Ovary (tissue), 9 donors: ENCODE data around the gene SKP1. TPM values are rescaled to one million over a fixed set of nuclear protein-coding genes. Genes with fewer than 3 reads are reported as not detected.

Experiments used
- DNase-seq, 5 donors: peaks; one replicate each; pipeline ENCODE4 v3.0.0-alpha.2; 2019 to 2020
- H3K27ac ChIP-seq, 2 donors: fragments of 200-600 bp; one replicate each; pipeline versions ENCODE4 v1.5.1 to v1.8.0; 2019 to 2022
- H3K27me3 ChIP-seq: fragments of 200-600 bp; one replicate; pipeline ENCODE4 v1.8.0; 2022
- H3K36me3 ChIP-seq: fragments of 200-600 bp; sonication (generic); one replicate; pipeline ENCODE4 v1.5.1; 2019
- H3K4me1 ChIP-seq: one replicate; pipeline ENCODE4 v1.8.1; 2013; ENCODE audit warnings: mild to moderate bottlenecking, moderate library complexity; ENCODE audit not compliant: insufficient read depth
- H3K4me3 ChIP-seq: fragments of 200-600 bp; sonication (generic); one replicate; pipeline ENCODE4 v1.5.1; 2017
- H3K9me3 ChIP-seq, 2 donors: fragments of 200-600 bp in 1 of 2; sonication (generic) in 1 of 2; one replicate each; pipeline versions ENCODE4 v1.5.1 to v1.8.1; 2013 to 2019; ENCODE audit warnings: mild to moderate bottlenecking in 1 of 2, moderate library complexity in 1 of 2
- CTCF ChIP-seq, 3 donors: fragments of 450-650 bp in 2 of 3; fragments of 200-600 bp in 1 of 3; IDR thresholded peaks; one replicate each; pipeline versions ENCODE4 v1.5.1 to v1.8.0; 2016 to 2022; ENCODE audit warnings: antibody characterized with exemption in 3 of 3, mild to moderate bottlenecking in 1 of 3
- EP300 ChIP-seq: sonication (generic); formaldehyde crosslinking; IDR thresholded peaks from one replicate; pipeline ENCODE4 v1.6.1; 2017; ENCODE audit warnings: antibody characterized with exemption
- POLR2A ChIP-seq: fragments of 450-650 bp; IDR thresholded peaks from one replicate; pipeline ENCODE4 v1.6.1; 2017; ENCODE audit warnings: antibody characterized with exemption, mild to moderate bottlenecking, moderate library complexity
- WGBS, 3 donors: extraction: QIAGEN DNeasy Blood & Tissue Kit in 1 of 3; methylation state at CpG; one replicate each; pipeline versions ENCODE4 v1.1.5 to v1.1.7; 2013 to 2017; 5-methylcytosine and 5-hydroxymethylcytosine counted together
- intact Hi-C, 4 donors: fragments of 100-400 bp; cut with DNase I; formaldehyde crosslinking; loops; one replicate each; pipeline versions ENCODE4 v1.11.0 to v1.15.1; 2022 to 2023
- polyA plus RNA-seq, 2 donors: library from polyadenylated mRNA; stranded (reverse); fragments of 200-250 nt in 1 of 2; fragments of 350-450 nt in 1 of 2; fragmentation: Illumina TruSeq in 1 of 2; extraction: RNeasy Lipid Tissue Mini Kit (QIAGEN cat#74804) in 1 of 2; gene quantifications; one replicate each; pipeline ENCODE4 v1.2.3, GENCODE V29; 2013 to 2014
- total RNA-seq, 7 donors: library from RNA; depleted of rRNA in 2 of 7; stranded (reverse); fragments of >200 nt in 2 of 7; fragmentation: NEBNext Ultra II Directional in 3 of 7; extraction: Animal tissue kit (Norgen Biotek cat#: 25700) in 3 of 7; gene quantifications; one replicate each; pipeline versions ENCODE4 v1.1.0 to v1.2.4, GENCODE V29; 2016 to 2023
- donor health status: DM: no; HTN: no; CAD: no; lungs with moderate emphysema.
- donor health status: DM: no; HTN: no; CAD: no.
- donor health status: Bipolar disorder and iron deficiency.
- donor health status: DM: yes; HTN: yes; CAD: no.
- donor health status: DM: no; HTN: no; CAD: no.
- donor health status: DM: yes; HTN: yes; CAD: no.

The SKP1 gene
- total and polyA plus RNA-seq, 9 donors: 263 to 1,077 (median 388) TPM

DNA sequence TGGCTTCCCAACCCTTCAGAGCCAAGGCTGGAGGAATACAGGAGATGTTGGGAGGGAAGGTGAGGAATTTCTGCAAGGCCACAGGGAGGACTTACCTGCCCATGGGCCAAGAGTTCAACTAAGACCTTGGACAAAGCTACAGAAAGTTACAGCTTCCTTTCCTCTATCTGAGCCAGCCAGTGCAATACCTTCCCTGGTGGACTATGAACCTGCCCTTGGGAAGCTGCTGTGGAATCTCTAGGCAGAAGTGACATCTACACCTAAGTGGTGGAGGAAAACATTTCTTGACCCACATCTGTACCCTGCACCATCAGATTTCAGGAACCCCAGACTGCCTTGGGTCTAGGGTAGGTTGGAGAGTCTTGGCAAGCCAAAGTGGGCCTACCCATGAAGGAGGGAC lies 6.7 kb upstream of the SKP1 start:
- H3K4me3 ChIP-seq: no peak overlapping the region
- intact Hi-C loops: loop anchor here in 1 of 4 donors (10.0 kb wide), 1 partner anchor 401 kb away; no protein-coding TSS in a partner anchor
- TF ChIP-seq POLR2A (no peak), CTCF (IDR thresholded peaks at IDR 0.05) (no peak), EP300 (no peak)

DNA sequence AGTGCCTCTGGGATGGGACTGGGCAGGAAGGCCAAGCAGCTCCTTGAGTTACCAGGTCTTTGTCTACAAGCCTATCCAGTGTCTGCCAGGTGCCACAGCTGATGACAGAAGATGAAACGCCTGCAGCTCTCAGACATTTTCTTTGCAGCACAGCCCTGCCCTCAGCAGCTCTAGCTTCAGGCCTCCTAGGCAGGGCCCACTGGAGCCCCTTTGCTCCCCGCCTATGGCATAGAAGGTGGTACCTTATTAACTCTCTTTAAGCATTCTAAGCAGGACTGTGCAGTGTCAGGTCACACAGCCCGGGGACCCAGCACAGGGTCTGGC lies 1.3 kb upstream of the SKP1 start:
- no peak for DNase-seq
- WGBS, 3 donors: 75 to 84% (median 79%) methylated on average over 3 of the region's 3 CpGs
- Histone ChIP-seq H3K9me3 (no peaks in the 10 kb centered on the region), H3K4me1 (peaks cover 5% of the 10 kb centered on the region), H3K36me3 (no peaks in the 10 kb centered on the region), H3K27ac (no peak overlapping the region), H3K27me3 (no peaks in the 10 kb centered on the region), H3K4me3 (no peak overlapping the region)
- TF ChIP-seq POLR2A (no peak), EP300 (no peak), CTCF (IDR thresholded peaks at IDR 0.05) (no peak)
- intact Hi-C loops: loop anchor here in 2 of 4 donors (5.0 to 10.0 kb wide), 3 partner anchors 47 to 407 kb away; partner anchors contain the start of gene PPP2CA (in 2 of the 2)

More for the DNA sequence above, 6.7 kb upstream of the SKP1 start:
- H3K9me3 ChIP-seq: no peaks in the 10 kb centered on the region
- H3K4me1 ChIP-seq: no peaks in the 10 kb centered on the region
- no peak for DNase-seq
- H3K27me3 ChIP-seq: no peaks in the 10 kb centered on the region
- no peak overlapping the region for H3K27ac ChIP-seq
- H3K36me3 ChIP-seq: no peaks in the 10 kb centered on the region

- TF ChIP-seq POLR2A (no peak), CTCF (IDR thresholded peaks at IDR 0.05) (no peak), EP300 (no peak)
- H3K36me3 ChIP-seq: no peaks in the 10 kb centered on the region
- DNase-seq: peak; percentile 30 to 56 (median 48)
- H3K27ac ChIP-seq: peak overlapping the region; percentile 97 to 99
- H3K9me3 ChIP-seq: no peaks in the 10 kb centered on the region
- intact Hi-C loops: loop anchor here in 2 of 4 donors (5.0 to 10.0 kb wide), 3 partner anchors 47 to 407 kb away; partner anchors contain the start of gene PPP2CA (in 2 of the 2)
- WGBS, 3 donors: 7 to 20% (median 8%) methylated on average over 27 to 29 of the region's 29 CpGs
- no peaks in the 10 kb centered on the region for H3K27me3 ChIP-seq
- H3K4me3 ChIP-seq: peak overlapping the region; percentile 90
- peaks cover 5% of the 10 kb centered on the region for H3K4me1 ChIP-seq
Observed at GRCh38 chr5:134177369-134178095, 782 bp upstream of the SKP1 start.

DNA sequence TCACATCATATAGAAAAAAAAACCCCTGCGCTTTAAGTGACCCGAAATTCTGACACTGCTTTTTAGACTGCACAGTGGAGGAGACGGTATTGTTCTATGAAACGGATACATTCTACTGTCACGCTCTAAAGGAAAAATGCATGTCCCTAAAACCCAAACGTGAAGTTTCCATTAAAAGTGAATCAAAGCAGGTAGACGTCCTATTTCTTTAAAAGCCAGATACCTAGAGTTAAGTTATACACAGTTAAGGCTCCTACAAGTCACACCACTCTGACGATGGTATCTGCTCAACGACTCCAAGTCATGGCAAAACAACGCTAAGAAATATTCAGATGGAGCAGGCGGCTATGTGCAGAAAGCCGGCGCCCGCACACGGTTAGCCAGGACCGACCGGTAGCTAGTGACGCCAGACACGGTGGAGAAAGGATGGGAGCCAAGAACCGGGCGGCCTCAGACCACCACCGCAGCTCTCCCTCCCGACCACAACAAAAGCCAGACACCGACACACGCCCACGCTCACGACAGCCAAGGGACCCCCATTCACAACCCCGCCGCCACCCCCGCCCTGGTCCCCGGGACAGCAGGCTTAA lies 734 bp downstream of the SKP1 start:
- Histone ChIP-seq H3K9me3 (no peaks in the 10 kb centered on the region), H3K27me3 (no peaks in the 10 kb centered on the region), H3K36me3 (no peaks in the 10 kb centered on the region), H3K27ac (peak overlapping the region; percentile 97 to 99), H3K4me1 (peaks cover 5% of the 10 kb centered on the region), H3K4me3 (peak overlapping the region; percentile 90)
- intact Hi-C loops: loop anchor here in 2 of 4 donors (5.0 to 10.0 kb wide), 3 partner anchors 49 to 409 kb away; partner anchors contain the start of gene PPP2CA (in 2 of the 2)
- DNase-seq: no peak
- TF ChIP-seq EP300 (no peak), CTCF (IDR thresholded peaks at IDR 0.05) (no peak), POLR2A (no peak)
- WGBS, 3 donors: 0 to 1% (median 1%) methylated on average over 21 to 31 of the region's 31 CpGs
